ENCODE data around the gene IRF8. TPM values are rescaled to one million over a fixed set of nuclear protein-coding genes. Genes with fewer than 3 reads are reported as not detected.

The IRF8 gene
- total and polyA plus RNA-seq, 2 of the 13 experiments (the other 11 are each of a cell fraction or from before 2014, with no cell fraction given), result not detected

- Histone ChIP-seq H3K4me2 (ENCODE audit: low read depth, low read length) (no peak overlapping the region), H3K9me3 (ENCODE audit: low read length) (no peaks in the 10 kb centered on the region), H3K9ac (ENCODE audit: insufficient read depth, low read depth, low read length) (no peak overlapping the region), H3K27me3 (ENCODE audit: control insufficient read depth in 1 of 2, insufficient read depth in 2 of 2, low read length in 2 of 2) (peaks cover 0 to 25% of the 10 kb centered on the region in 2 experiments; a peak in 3 of 5 replicates), H3K27ac (ENCODE audit: extremely low read length, insufficient read depth, low read length) (no peak overlapping the region), H3K4me1 (ENCODE audit: insufficient read depth, low read length) (no peaks in the 10 kb centered on the region), H4K20me1 (ENCODE audit: insufficient read depth, low read length) (no peaks in the 10 kb centered on the region), H2AFZ (ENCODE audit: low read length) (no peak overlapping the region), H3K4me3 (replicated peaks in 1 of 3; ENCODE audit: insufficient read depth in 1 of 3, low read depth in 2 of 3, low read length in 3 of 3) (no peak overlapping the region), H3K36me3 (replicated peaks in 1 of 2; ENCODE audit: control insufficient read depth in 1 of 2, insufficient read depth in 2 of 2, low read length in 2 of 2) (no peaks in the 10 kb centered on the region), H3K79me2 (ENCODE audit: insufficient read depth, low read length) (no peaks in the 10 kb centered on the region)
- POLR2A ChIA-PET, result no interaction called here
- no TSS peak for BruUV-seq (replicated peaks)
- CTCF ChIA-PET (ENCODE audit: low intra/inter-chr PET ratio, low total read pairs), result no interaction called here
- in situ Hi-C loops (cut with HindIII; ENCODE audit: extremely low pct_ligation_motif_present, low pct_unique_long_range_greater_than_20kb), result no loop called here
- 47% methylated on average over 3 of the region's 3 CpGs for WGBS (ENCODE audit: low lambda C conversion rate)
- DNase-seq (ENCODE audit: low spot score) (no peak), ATAC-seq (no peak), FAIRE-seq (no peak)
- intact Hi-C loops (cut with micrococcal nuclease; ENCODE audit: unreplicated experiment), result no loop called here
- TF ChIP-seq HDAC2 (CRISPR knock-in tag; IDR thresholded peaks at IDR 0.05) (no peak), CBX1 (IDR thresholded peaks at IDR 0.05; ENCODE audit: low read depth) (no peak), LRRFIP1 (CRISPR knock-in tag; conservative IDR thresholded peaks at IDR 0.05) (no peak)
Observed at GRCh38 chr16:85879975-85880831, 18.8 kb upstream of the IRF8 start.

DNA sequence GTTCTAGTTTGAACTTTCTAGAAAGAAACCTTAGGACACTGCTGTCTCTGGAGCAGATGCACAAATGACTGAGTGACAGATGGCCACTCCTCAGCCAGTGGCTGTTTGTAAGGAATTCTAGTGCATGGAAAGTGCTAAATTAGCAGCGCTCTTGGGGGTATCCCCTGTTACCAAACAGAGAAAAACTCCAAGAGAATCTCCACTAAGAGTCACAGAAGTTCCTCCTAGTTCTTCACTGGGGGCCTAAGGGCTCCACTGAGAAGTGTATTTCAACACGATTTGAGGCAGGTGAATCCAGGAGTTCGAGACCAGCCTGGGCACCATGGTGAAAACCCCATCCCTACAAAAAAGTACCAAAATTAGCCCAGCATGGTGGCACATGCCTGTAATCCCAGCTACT lies 18.1 kb upstream of the IRF8 start:
- Histone ChIP-seq H4K20me1 (ENCODE audit: insufficient read depth, low read length) (no peaks in the 10 kb centered on the region), H3K9me3 (ENCODE audit: low read length) (no peaks in the 10 kb centered on the region), H3K79me2 (ENCODE audit: insufficient read depth, low read length) (no peaks in the 10 kb centered on the region), H3K27me3 (ENCODE audit: control insufficient read depth in 1 of 2, insufficient read depth in 2 of 2, low read length in 2 of 2) (peaks cover 0 to 25% of the 10 kb centered on the region in 2 experiments; a peak in 3 of 5 replicates), H3K9ac (ENCODE audit: insufficient read depth, low read depth, low read length) (no peak overlapping the region), H3K27ac (ENCODE audit: extremely low read length, insufficient read depth, low read length) (no peak overlapping the region), H3K36me3 (replicated peaks in 1 of 2; ENCODE audit: control insufficient read depth in 1 of 2, insufficient read depth in 2 of 2, low read length in 2 of 2) (no peaks in the 10 kb centered on the region), H3K4me3 (replicated peaks in 1 of 3; ENCODE audit: insufficient read depth in 1 of 3, low read depth in 2 of 3, low read length in 3 of 3) (no peak overlapping the region), H2AFZ (ENCODE audit: low read length) (no peak overlapping the region), H3K4me1 (ENCODE audit: insufficient read depth, low read length) (no peaks in the 10 kb centered on the region), H3K4me2 (ENCODE audit: low read depth, low read length) (no peak overlapping the region)
- 31% methylated on average over 3 of the region's 3 CpGs for whole genome bisulfite sequencing (ENCODE audit: low lambda C conversion rate)
- FAIRE-seq (no peak), DNase-seq (ENCODE audit: low spot score) (no peak), ATAC-seq (no peak)
- in situ Hi-C loops (cut with HindIII; ENCODE audit: extremely low pct_ligation_motif_present, low pct_unique_long_range_greater_than_20kb), result no loop called here
- ChIA-PET POLR2A (no interaction called here), CTCF (ENCODE audit: low intra/inter-chr PET ratio, low total read pairs) (no interaction called here)
- no TSS peak for BruUV-seq (replicated peaks)
- intact Hi-C loops (cut with micrococcal nuclease; ENCODE audit: unreplicated experiment), result no loop called here
- no peak for TF ChIP-seq STAT5B (CRISPR knock-in tag; IDR thresholded peaks at IDR 0.05)
- TF ChIP-seq, protein P1, sequence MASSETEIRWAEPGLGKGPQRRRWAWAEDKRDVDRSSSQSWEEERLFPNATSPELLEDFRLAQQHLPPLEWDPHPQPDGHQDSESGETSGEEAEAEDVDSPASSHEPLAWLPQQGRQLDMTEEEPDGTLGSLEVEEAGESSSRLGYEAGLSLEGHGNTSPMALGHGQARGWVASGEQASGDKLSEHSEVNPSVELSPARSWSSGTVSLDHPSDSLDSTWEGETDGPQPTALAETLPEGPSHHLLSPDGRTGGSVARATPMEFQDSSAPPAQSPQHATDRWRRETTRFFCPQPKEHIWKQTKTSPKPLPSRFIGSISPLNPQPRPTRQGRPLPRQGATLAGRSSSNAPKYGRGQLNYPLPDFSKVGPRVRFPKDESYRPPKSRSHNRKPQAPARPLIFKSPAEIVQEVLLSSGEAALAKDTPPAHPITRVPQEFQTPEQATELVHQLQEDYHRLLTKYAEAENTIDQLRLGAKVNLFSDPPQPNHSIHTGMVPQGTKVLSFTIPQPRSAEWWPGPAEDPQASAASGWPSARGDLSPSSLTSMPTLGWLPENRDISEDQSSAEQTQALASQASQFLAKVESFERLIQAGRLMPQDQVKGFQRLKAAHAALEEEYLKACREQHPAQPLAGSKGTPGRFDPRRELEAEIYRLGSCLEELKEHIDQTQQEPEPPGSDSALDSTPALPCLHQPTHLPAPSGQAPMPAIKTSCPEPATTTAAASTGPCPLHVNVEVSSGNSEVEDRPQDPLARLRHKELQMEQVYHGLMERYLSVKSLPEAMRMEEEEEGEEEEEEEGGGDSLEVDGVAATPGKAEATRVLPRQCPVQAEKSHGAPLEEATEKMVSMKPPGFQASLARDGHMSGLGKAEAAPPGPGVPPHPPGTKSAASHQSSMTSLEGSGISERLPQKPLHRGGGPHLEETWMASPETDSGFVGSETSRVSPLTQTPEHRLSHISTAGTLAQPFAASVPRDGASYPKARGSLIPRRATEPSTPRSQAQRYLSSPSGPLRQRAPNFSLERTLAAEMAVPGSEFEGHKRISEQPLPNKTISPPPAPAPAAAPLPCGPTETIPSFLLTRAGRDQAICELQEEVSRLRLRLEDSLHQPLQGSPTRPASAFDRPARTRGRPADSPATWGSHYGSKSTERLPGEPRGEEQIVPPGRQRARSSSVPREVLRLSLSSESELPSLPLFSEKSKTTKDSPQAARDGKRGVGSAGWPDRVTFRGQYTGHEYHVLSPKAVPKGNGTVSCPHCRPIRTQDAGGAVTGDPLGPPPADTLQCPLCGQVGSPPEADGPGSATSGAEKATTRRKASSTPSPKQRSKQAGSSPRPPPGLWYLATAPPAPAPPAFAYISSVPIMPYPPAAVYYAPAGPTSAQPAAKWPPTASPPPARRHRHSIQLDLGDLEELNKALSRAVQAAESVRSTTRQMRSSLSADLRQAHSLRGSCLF (CRISPR knock-in tag; IDR thresholded peaks at IDR 0.05; ENCODE audit: borderline replicate concordance), result no peak
- no peak for TF ChIP-seq MAFF (IDR thresholded peaks at IDR 0.05; ENCODE audit: low read depth, low read length)
- TF ChIP-seq STAG1 (CRISPR knock-in tag; IDR thresholded peaks at IDR 0.05), result no peak
- no peak for TF ChIP-seq IRX3 (CRISPR knock-in tag; IDR thresholded peaks at IDR 0.05; ENCODE audit: borderline replicate concordance, low read depth)
- TF ChIP-seq HIVEP1 (CRISPR knock-in tag; IDR thresholded peaks at IDR 0.05), result no peak
- no peak for TF ChIP-seq SP4 (CRISPR knock-in tag; IDR thresholded peaks at IDR 0.05)

All from HepG2 (cell line).